GM12864 (cell line): Measurements from ENCODE around the gene CAMK2D.

ENCODE experiments used
- DNase-seq: peaks from one replicate; pipeline ENCODE4 v3.0.0-alpha.2; 2011; ENCODE audit warnings: low read depth
- H3K4me3 ChIP-seq: 2 replicates; pipeline ENCODE4 v1.5.1; 2011; ENCODE audit warnings: mild to moderate bottlenecking, low read depth, low read length, control low read depth
- TF ChIP-seq, protein P1 (sequence below): IDR thresholded peaks from 2 replicates; pipeline ENCODE4 v1.5.1; 2011; ENCODE audit warnings: low read depth, mild to moderate bottlenecking, moderate library complexity, low read length, control low read depth, inconsistent platforms; ENCODE audit errors: missing control alignments

CAMK2D gene

DNA sequence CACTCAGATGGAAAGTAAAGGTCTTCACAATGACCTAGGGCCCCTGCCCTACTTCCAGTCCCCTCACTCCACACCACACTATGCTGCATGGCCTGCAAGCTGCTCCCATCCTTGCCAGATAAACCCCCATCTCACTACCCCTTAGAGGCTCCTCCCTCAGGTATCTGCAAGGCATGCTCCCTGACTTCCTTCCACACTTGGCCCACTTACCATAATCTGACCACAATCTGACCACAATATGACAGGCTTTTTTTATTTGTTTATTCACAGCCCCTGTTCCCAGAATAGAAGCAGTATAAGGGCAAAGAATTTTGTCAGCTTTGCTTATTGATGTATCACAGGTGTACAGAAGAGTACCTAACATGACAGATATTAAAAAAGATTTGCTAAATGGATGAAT, 124.7 kb downstream of the CAMK2D start:
- TF ChIP-seq, protein P1, sequence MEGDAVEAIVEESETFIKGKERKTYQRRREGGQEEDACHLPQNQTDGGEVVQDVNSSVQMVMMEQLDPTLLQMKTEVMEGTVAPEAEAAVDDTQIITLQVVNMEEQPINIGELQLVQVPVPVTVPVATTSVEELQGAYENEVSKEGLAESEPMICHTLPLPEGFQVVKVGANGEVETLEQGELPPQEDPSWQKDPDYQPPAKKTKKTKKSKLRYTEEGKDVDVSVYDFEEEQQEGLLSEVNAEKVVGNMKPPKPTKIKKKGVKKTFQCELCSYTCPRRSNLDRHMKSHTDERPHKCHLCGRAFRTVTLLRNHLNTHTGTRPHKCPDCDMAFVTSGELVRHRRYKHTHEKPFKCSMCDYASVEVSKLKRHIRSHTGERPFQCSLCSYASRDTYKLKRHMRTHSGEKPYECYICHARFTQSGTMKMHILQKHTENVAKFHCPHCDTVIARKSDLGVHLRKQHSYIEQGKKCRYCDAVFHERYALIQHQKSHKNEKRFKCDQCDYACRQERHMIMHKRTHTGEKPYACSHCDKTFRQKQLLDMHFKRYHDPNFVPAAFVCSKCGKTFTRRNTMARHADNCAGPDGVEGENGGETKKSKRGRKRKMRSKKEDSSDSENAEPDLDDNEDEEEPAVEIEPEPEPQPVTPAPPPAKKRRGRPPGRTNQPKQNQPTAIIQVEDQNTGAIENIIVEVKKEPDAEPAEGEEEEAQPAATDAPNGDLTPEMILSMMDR: no peak
- DNase-seq: no peak
- H3K4me3 ChIP-seq: no peak overlapping the region

DNA sequence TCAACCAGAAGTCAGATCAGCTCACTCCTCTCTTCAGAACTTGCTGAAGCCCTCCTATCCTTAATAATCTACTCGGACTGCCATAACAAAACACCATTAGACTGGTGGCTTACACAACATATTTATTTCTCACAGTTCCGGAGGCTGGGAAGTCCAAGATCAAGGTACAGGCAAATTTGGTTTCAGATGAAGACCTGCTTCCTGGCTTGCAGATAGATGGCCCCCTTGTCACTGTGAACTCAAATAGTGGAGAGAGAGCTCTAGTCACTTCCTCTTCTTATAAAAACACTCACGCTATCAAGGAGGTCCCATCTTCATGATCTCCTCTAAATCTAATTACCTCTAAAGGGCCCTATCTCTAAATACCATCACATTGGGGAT, 125.1 kb downstream of the CAMK2D start:
- DNase-seq: peak; percentile 31
- no peak overlapping the region for H3K4me3 ChIP-seq
- TF ChIP-seq, protein P1: peak; percentile 11

DNA sequence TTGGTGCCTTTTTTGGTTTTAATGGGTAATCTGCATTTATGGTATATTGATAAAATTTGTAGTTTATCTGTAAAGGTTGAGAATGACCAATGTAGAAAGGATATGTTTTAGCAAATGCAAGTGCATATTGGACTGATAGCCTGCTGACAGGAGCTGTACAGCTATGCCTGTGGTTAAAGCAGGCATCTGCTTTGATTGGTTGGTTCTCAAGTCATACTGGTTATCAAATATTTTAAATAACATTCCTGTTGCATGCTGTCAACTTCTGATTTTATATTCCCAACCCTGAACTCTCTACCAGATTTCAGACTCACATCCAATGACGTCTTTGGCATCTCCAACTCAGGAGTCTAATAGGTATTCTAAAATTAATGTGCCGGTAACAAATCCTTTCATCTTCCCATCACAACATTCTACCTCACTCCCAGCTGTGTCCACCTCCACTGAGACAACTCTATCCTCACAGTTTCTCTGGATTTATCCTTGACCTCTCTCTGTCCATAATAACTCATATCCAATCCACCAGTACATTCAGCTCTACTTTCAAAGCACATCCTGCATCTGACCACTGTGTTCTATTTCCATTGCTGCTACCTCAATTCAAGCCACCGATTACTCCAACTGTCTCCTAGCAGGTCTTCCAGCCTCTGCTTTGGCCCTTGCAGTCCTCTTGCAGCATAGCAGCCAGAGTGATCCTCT, 125.7 kb downstream of the CAMK2D start:
- H3K4me3 ChIP-seq: no peak overlapping the region
- TF ChIP-seq, protein P1: no peak
- DNase-seq: no peak

DNA sequence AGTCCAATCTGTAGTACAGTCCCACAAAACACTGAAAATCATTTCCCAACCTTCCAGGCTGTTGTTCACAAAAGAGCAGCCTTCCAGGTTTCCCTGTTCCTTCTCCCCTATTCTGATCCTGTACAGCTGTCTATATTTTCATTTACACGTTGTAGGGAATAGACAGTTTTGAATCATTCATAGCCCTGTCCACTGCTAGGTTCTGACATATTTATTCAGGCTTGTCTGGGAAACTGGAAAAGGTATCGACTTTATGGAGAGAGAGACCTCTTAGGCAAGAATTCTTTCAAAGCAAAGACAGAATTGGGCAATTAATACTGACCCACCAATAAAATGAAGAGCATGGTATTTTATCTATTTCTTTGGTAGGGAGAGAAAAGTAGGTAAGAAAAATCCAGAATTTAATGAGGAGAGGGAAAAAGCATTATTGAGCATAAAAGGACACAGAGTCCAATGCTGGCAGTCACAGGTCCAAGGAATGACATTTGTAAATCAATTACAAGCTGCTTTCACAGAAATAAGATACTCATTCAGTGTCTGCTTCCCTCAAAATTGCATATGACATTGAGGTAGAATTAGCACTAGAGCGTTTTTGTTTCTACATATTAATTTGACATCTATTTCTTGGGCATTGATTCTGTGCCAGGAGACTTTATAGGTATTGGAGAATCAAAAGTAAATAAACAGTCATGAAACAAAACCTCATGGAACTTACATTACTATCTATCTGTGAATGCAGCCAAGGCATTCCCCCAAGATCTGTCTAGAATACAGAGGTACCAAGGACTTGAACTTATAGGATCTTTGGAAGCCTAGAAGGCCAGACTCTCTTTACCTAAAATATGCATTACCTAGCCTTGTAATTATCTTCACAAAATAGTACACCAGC, 127.2 kb downstream of the CAMK2D start:
- H3K4me3 ChIP-seq: no peak overlapping the region
- DNase-seq: no peak
- TF ChIP-seq, protein P1: no peak

DNA sequence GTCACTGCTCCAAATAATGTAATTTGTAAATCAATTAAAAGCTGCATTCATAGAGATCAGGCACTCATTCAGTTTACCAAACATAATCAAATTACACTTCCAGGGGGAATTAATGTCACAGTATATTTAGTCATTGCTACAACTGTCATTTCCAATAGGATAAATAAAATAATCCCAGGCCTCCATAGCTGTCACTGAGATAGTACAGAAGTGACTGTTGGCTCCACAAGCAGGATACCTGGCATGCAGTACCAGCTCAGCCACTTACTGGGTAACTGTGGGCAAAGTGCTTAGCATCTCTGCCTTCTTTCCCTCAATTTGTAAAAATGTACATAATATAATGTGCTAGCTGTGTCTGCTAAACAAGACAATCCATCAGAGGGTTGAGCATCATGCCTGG, 128.1 kb downstream of the CAMK2D start:
- TF ChIP-seq, protein P1: no peak
- no peak for DNase-seq
- H3K4me3 ChIP-seq: no peak overlapping the region

DNA sequence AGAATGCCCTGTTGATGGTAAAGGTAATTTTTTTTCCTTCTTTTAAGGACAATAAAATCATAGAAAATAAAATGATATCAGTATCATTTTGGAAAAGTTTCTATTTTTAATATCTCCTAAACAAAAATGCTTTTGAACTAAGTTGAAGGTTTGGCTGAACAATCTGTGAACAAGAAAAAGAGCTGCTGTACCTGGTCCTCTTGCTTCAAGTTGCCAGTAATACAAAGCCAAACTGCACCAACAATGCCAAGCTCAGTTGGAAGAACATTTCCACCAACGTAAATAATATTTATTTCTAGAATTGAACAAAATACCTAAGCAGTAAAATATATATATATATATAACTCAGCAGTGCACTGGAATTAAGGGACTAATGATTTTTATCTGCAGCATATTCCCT, 132.8 kb downstream of the CAMK2D start:
- TF ChIP-seq, protein P1: no peak
- no peak for DNase-seq
- H3K4me3 ChIP-seq: no peak overlapping the region

DNA sequence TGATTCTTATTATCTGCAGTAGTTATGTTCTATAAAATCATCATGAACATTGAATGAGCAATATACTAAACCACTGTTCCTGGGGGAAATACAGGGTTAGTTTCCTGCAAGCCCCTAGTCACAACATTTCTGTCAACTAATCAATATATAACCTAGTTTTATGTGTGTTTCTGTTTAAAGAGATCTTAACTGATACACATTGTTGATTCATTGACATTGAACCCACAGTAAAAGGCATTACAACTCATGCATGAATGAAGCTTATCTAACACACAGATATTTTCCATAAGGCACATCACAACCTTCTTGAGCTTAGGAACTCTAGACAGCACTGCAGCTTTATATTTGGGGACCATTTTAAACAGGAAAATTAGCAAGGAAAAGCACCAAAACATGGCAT, 134.2 kb downstream of the CAMK2D start:
- H3K4me3 ChIP-seq: no peak overlapping the region
- TF ChIP-seq, protein P1: no peak
- DNase-seq: no peak
